Endodermal cell (in vitro differentiated cells): ENCODE results near the gene DHX9. TPM values are rescaled to one million over a fixed set of nuclear protein-coding genes. Genes with fewer than 3 reads are reported as not detected.
A peak's percentile ranks its signal among the peaks of the same experiment; 100 is the strongest.

Source experiments
- DNase-seq: peaks from one replicate; pipeline ENCODE4 v3.0.0-alpha.2; 2017
- H3K27ac ChIP-seq: 2 replicates; pipeline ENCODE4 v1.5.1; 2013; ENCODE audit warnings: mild to moderate bottlenecking, low read depth, low read length, moderate library complexity
- H3K27me3 ChIP-seq: 2 replicates; pipeline ENCODE4 v1.6.1; 2013; ENCODE audit warnings: mild to moderate bottlenecking, low read length, moderate library complexity; ENCODE audit not compliant: insufficient read depth, control insufficient read depth, poor library complexity, severe bottlenecking
- H3K36me3 ChIP-seq: 2 replicates; pipeline ENCODE4 v1.7.0; 2013; ENCODE audit warnings: mild to moderate bottlenecking, low read length, moderate library complexity; ENCODE audit not compliant: control insufficient read depth, insufficient read depth
- H3K4me1 ChIP-seq: one replicate; pipeline ENCODE4 v1.7.0; 2013; ENCODE audit warnings: low read length; ENCODE audit not compliant: control insufficient read depth, insufficient read depth
- H3K4me3 ChIP-seq: 2 replicates; pipeline ENCODE4 v1.5.1; 2013; ENCODE audit warnings: mild to moderate bottlenecking, low read length, moderate library complexity
- H3K9ac ChIP-seq: 2 replicates; pipeline ENCODE4 v1.6.1; 2013; ENCODE audit warnings: mild to moderate bottlenecking, low read length, moderate library complexity; ENCODE audit not compliant: poor library complexity, severe bottlenecking; ENCODE audit errors: extremely low read depth
- H3K9me3 ChIP-seq: 2 replicates; pipeline ENCODE4 v1.6.1; 2013; ENCODE audit warnings: mild to moderate bottlenecking, low read length, moderate library complexity; ENCODE audit not compliant: control insufficient read depth
- H3K27ac Mint-ChIP-seq: 2 replicates; pipeline ENCODE4 v1.8.0; 2020; ENCODE audit warnings: mixed read lengths
- H3K27me3 Mint-ChIP-seq: 2 replicates; pipeline ENCODE4 v1.8.0; 2021; ENCODE audit warnings: mild to moderate bottlenecking, mixed read lengths; ENCODE audit not compliant: insufficient read depth
- H3K36me3 Mint-ChIP-seq: 2 replicates; pipeline ENCODE4 v1.8.0; 2020; ENCODE audit warnings: low read depth, mixed read lengths
- H3K4me1 Mint-ChIP-seq: 2 replicates; pipeline ENCODE4 v1.8.0; 2020; ENCODE audit warnings: mixed read lengths
- H3K4me3 Mint-ChIP-seq: 2 replicates; pipeline ENCODE4 v1.8.0; 2020; ENCODE audit warnings: mild to moderate bottlenecking, moderate library complexity, mixed read lengths
- H3K9me3 Mint-ChIP-seq: 2 replicates; pipeline ENCODE4 v1.8.0; 2020; ENCODE audit warnings: mild to moderate bottlenecking, mixed read lengths
- CTCF ChIP-seq: fragments of 200-600 bp; sonication (generic); conservative IDR thresholded peaks from 2 replicates; pipeline ENCODE4 v1.5.0; 2021; ENCODE audit warnings: antibody characterized with exemption, mild to moderate bottlenecking
- WGBS, 2 experiments: methylation state at CpG; one replicate each; pipeline versions ENCODE4 v1.1.5 to v1.1.7; 2013; ENCODE audit warnings: missing lambda C conversion rate in 2 of 2, mixed read lengths in 1 of 2; ENCODE audit not compliant: insufficient coverage in 1 of 2, insufficient read length in 1 of 2; 5-methylcytosine and 5-hydroxymethylcytosine counted together
- total RNA-seq, 2 donors: library from RNA; stranded (reverse); fragmentation: NEBNext Ultra II Directional in 1 of 2; extraction: Animal tissue kit (Norgen Biotek cat#: 25700) in 1 of 2; gene quantifications; 2 replicates in 1 of 2; 3 replicates in 1 of 2; pipeline ENCODE4 v1.2.1, GENCODE V29; 2021

The DHX9 gene
- total RNA-seq, 2 donors from 2014 or later, result 264 to 278 TPM

DNA sequence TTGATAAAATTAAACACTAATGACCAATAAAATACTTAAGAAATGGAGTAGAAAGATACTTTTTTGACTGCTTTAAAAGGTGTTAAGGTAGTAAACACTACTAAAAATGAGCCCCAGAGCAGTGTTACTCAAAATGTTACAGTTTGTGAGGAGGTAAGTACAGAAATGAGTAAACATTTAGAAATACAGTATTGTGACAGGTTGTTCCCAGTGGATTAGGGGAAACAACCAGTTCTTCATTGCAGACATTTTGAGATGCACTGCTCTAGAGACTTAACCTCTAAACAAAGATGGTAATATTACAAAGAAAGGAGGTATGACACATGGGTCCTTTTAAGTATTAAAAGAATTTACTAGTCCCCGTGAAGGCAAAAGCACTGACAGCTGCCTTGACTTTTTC lies 12.7 kb downstream of the DHX9 start:
- no peak for DNase-seq
- H3K27ac ChIP-seq, result no peak overlapping the region
- H3K9me3 ChIP-seq, result no peaks in the 10 kb centered on the region
- no peaks in the 10 kb centered on the region for H3K27me3 ChIP-seq
- H3K36me3 Mint-ChIP-seq, result peaks cover 94% of the 10 kb centered on the region
- 100% methylated on average over 1 of the region's 1 CpG for whole genome bisulfite sequencing, 2 experiments
- H3K27ac Mint-ChIP-seq, result no peak overlapping the region
- TF ChIP-seq CTCF, result no peak
- no peak overlapping the region for H3K4me3 ChIP-seq
- no peaks in the 10 kb centered on the region for H3K9me3 Mint-ChIP-seq
- H3K4me1 ChIP-seq, result peaks cover 18% of the 10 kb centered on the region
- peaks cover 8% of the 10 kb centered on the region for H3K4me1 Mint-ChIP-seq
- H3K9ac ChIP-seq, result no peak overlapping the region
- no peak overlapping the region for H3K4me3 Mint-ChIP-seq
- H3K36me3 ChIP-seq, result peaks cover 100% of the 10 kb centered on the region
- no peaks in the 10 kb centered on the region for H3K27me3 Mint-ChIP-seq

DNA sequence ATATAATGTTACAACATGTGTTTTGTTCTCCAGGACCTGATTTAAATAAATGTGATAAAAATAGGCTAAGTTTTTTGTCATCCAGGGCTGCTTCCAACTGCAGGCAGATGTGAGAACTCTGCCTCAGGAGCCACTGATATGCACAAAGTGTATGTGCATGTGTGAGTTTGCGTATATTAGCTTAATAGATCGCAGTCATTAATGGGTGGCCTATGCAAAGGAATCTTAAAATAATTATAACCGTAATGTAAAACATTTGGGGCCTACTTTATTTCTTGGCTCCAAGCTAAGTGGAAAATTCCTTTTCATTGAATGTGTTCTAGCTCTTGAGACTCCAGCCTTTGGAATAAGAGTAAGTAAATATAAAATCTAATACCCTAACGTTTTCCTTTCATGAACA lies 16.8 kb downstream of the DHX9 start:
- H3K27ac Mint-ChIP-seq, result peak overlapping the region; percentile 82

GRCh38 chr1:182857212-182857611 lies 18.1 kb downstream of the DHX9 start:
- no peak overlapping the region for H3K27ac ChIP-seq
- H3K27me3 ChIP-seq, result no peaks in the 10 kb centered on the region
- no peak overlapping the region for H3K4me3 ChIP-seq
- Mint-ChIP-seq H3K27ac (no peak overlapping the region), H3K4me1 (peaks cover 3% of the 10 kb centered on the region), H3K36me3 (peaks cover 95% of the 10 kb centered on the region), H3K4me3 (no peak overlapping the region), H3K9me3 (no peaks in the 10 kb centered on the region), H3K27me3 (no peaks in the 10 kb centered on the region)
- peaks cover 99% of the 10 kb centered on the region for H3K36me3 ChIP-seq
- no peak for TF ChIP-seq CTCF
- H3K4me1 ChIP-seq, result peaks cover 18% of the 10 kb centered on the region
- WGBS, 2 experiments, result 94% methylated on average over 3 of the region's 3 CpGs; no CpG with 5 or more reads in 1 of the 2 experiments
- no peaks in the 10 kb centered on the region for H3K9me3 ChIP-seq
- DNase-seq, result no peak
- no peak overlapping the region for H3K9ac ChIP-seq

More for the DNA sequence above, 16.8 kb downstream of the DHX9 start:
- 84 to 98% methylated on average over 3 of the region's 4 CpGs for WGBS, 2 experiments
- no peaks in the 10 kb centered on the region for H3K9me3 Mint-ChIP-seq
- Histone ChIP-seq H3K4me3 (no peak overlapping the region), H3K27ac (no peak overlapping the region), H3K9ac (no peak overlapping the region), H3K9me3 (no peaks in the 10 kb centered on the region), H3K36me3 (peaks cover 100% of the 10 kb centered on the region), H3K27me3 (no peaks in the 10 kb centered on the region), H3K4me1 (peaks cover 18% of the 10 kb centered on the region)
- no peak for DNase-seq
- peaks cover 94% of the 10 kb centered on the region for H3K36me3 Mint-ChIP-seq
- TF ChIP-seq CTCF, result no peak
- no peaks in the 10 kb centered on the region for H3K27me3 Mint-ChIP-seq
- H3K4me3 Mint-ChIP-seq, result no peak overlapping the region
- peaks cover 3% of the 10 kb centered on the region for H3K4me1 Mint-ChIP-seq
